ENCODE measurements around the gene PHC3. TPM values are rescaled to one million over a fixed set of nuclear protein-coding genes. Genes with fewer than 3 reads are reported as not detected.

Gene PHC3
- total RNA-seq (2014; rRNA removed; shearing (Covaris generic)), result 17.5 and 21.9 TPM in 2 replicates
- polyA plus RNA-seq (2016; fragmentation: Nextera tagmentation; extraction: Ambion mirVana), result 68.7 and 72.2 TPM in 2 replicates

GRCh38 chr3:170180908-170181885 lies at the start of gene PHC3:
TSS of gene PHC3 (minus strand) at chr3:170181733. CDS start at chr3:170181715, 18 bp downstream.
- in situ Hi-C loops (cut with MboI), result loop anchor here (25.0 kb wide), 1 partner anchor 656 kb away; no protein-coding TSS in a partner anchor
- H2AFZ ChIP-seq, result peak within 1 kb of the TSS; percentile 85

GRCh38 chr3:170228093-170228766 lies 46.7 kb upstream of the PHC3 start:
- H3K27ac ChIP-seq, result peak overlapping the region; percentile 6; the same call in 1 of the 2 replicates
- DNase-seq, result peak; percentile 44
- H3K36me3 ChIP-seq (ENCODE audit: low read depth), result no peaks in the 10 kb centered on the region
- in situ Hi-C loops (cut with MboI), result no loop called here
- no peak overlapping the region for H2AFZ ChIP-seq
- H4K20me1 ChIP-seq (ENCODE audit: insufficient read depth), result no peaks in the 10 kb centered on the region
- WGBS, 2 experiments (ENCODE audit: low coverage in 1 of 2, low lambda C conversion rate in 2 of 2, missing lambda C conversion rate in 2 of 2), result 47 to 50% methylated on average over 2 of the region's 2 CpGs
- H3K79me2 ChIP-seq (ENCODE audit: insufficient read depth), result peaks cover 98% of the 10 kb centered on the region
- H3K9ac ChIP-seq, result no peak overlapping the region
- H3K27me3 ChIP-seq (replicated peaks; ENCODE audit: insufficient read depth), result no peaks in the 10 kb centered on the region
- peaks cover 34% of the 10 kb centered on the region for H3F3A ChIP-seq (ENCODE audit: insufficient read depth)
- no peaks in the 10 kb centered on the region for H3K9me2 ChIP-seq (ENCODE audit: insufficient read depth)
- peak overlapping the region; percentile 33 for H3K4me2 ChIP-seq (ENCODE audit: unreplicated experiment)
- H3K4me3 ChIP-seq, result no peak overlapping the region
- TF ChIP-seq EZH2 (IDR thresholded peaks at IDR 0.05; ENCODE audit: insufficient read depth, poor library complexity, severe bottlenecking), result no peak
- no peaks in the 10 kb centered on the region for H3K9me3 ChIP-seq (ENCODE audit: low read depth)
- peaks cover 54% of the 10 kb centered on the region for H3K4me1 ChIP-seq (ENCODE audit: insufficient read depth)

More at GRCh38 chr3:170180908-170181885, at the start of gene PHC3:
- peak within 1 kb of the TSS; percentile 98 for H3K9ac ChIP-seq
- peak; percentile 96 for DNase-seq
- H3K4me1 ChIP-seq (ENCODE audit: insufficient read depth), result peaks cover 15% of the 10 kb centered on the region
- peak within 1 kb of the TSS; percentile 92 for H3K4me2 ChIP-seq (ENCODE audit: unreplicated experiment)
- 0 out of 2 replicates have a peak, but pooled peaks cover 4% of the 10 kb centered on the region for H3F3A ChIP-seq (ENCODE audit: insufficient read depth)
- H3K36me3 ChIP-seq (ENCODE audit: low read depth), result peaks cover 23% of the 10 kb centered on the region
- no peaks in the 10 kb centered on the region for H4K20me1 ChIP-seq (ENCODE audit: insufficient read depth)
- peaks cover 52% of the 10 kb centered on the region for H3K79me2 ChIP-seq (ENCODE audit: insufficient read depth)
- peak within 1 kb of the TSS; percentile 93 for H3K4me3 ChIP-seq
- no peaks in the 10 kb centered on the region for H3K27me3 ChIP-seq (replicated peaks; ENCODE audit: insufficient read depth)
- TF ChIP-seq EZH2phosphoT487 (IDR thresholded peaks at IDR 0.05; ENCODE audit: insufficient read depth, low read depth) (no peak), EZH2 (IDR thresholded peaks at IDR 0.05; ENCODE audit: insufficient read depth, poor library complexity, severe bottlenecking) (no peak)
- H3K27ac ChIP-seq, result peak within 1 kb of the TSS; percentile 90
- H3K9me3 ChIP-seq (ENCODE audit: low read depth), result no peaks in the 10 kb centered on the region
- no peaks in the 10 kb centered on the region for H3K9me2 ChIP-seq (ENCODE audit: insufficient read depth)
- 1 to 2% methylated on average over 57 to 71 of the region's 71 CpGs for WGBS, 2 experiments (ENCODE audit: low coverage in 1 of 2, low lambda C conversion rate in 2 of 2, missing lambda C conversion rate in 2 of 2)

GRCh38 chr3:170226426-170226960 lies 45.0 kb upstream of the PHC3 start:
- H3K4me3 ChIP-seq, result no peak overlapping the region
- H3K79me2 ChIP-seq (ENCODE audit: insufficient read depth), result peaks cover 92% of the 10 kb centered on the region
- H3K27ac ChIP-seq, result no peak overlapping the region
- H4K20me1 ChIP-seq (ENCODE audit: insufficient read depth), result no peaks in the 10 kb centered on the region
- TF ChIP-seq EZH2phosphoT487 (IDR thresholded peaks at IDR 0.05; ENCODE audit: insufficient read depth, low read depth), result no peak
- TF ChIP-seq EZH2 (IDR thresholded peaks at IDR 0.05; ENCODE audit: insufficient read depth, poor library complexity, severe bottlenecking), result no peak
- WGBS, 2 experiments (ENCODE audit: low coverage in 1 of 2, low lambda C conversion rate in 2 of 2, missing lambda C conversion rate in 2 of 2), result 97 to 98% methylated on average over 1 of the region's 1 CpG
- H3K36me3 ChIP-seq (ENCODE audit: low read depth), result no peaks in the 10 kb centered on the region
- H3K4me2 ChIP-seq (ENCODE audit: unreplicated experiment), result peak overlapping the region; percentile 26
- in situ Hi-C loops (cut with MboI), result no loop called here
- H3K9me3 ChIP-seq (ENCODE audit: low read depth), result no peaks in the 10 kb centered on the region
- H3K9me2 ChIP-seq (ENCODE audit: insufficient read depth), result no peaks in the 10 kb centered on the region
- no peaks in the 10 kb centered on the region for H3K27me3 ChIP-seq (replicated peaks; ENCODE audit: insufficient read depth)
- H2AFZ ChIP-seq, result no peak overlapping the region
- H3K4me1 ChIP-seq (ENCODE audit: insufficient read depth), result peaks cover 50% of the 10 kb centered on the region
- H3K9ac ChIP-seq, result no peak overlapping the region
- peak; percentile 8 for DNase-seq
- H3F3A ChIP-seq (ENCODE audit: insufficient read depth), result peaks cover 37% of the 10 kb centered on the region

- H3K36me3 ChIP-seq (ENCODE audit: low read depth), result no peaks in the 10 kb centered on the region
Measured at GRCh38 chr3:170225166-170225565, 43.6 kb upstream of the PHC3 start.

More at GRCh38 chr3:170225166-170225565, 43.6 kb upstream of the PHC3 start:
- H3K4me1 ChIP-seq (ENCODE audit: insufficient read depth), result peaks cover 50% of the 10 kb centered on the region
- in situ Hi-C loops (cut with MboI), result no loop called here
- H2AFZ ChIP-seq, result no peak overlapping the region
- no peaks in the 10 kb centered on the region for H3K9me3 ChIP-seq (ENCODE audit: low read depth)
- no peaks in the 10 kb centered on the region for H3K9me2 ChIP-seq (ENCODE audit: insufficient read depth)
- no peak overlapping the region for H3K27ac ChIP-seq
- H3K4me3 ChIP-seq, result no peak overlapping the region
- TF ChIP-seq EZH2 (IDR thresholded peaks at IDR 0.05; ENCODE audit: insufficient read depth, poor library complexity, severe bottlenecking) (no peak), EZH2phosphoT487 (IDR thresholded peaks at IDR 0.05; ENCODE audit: insufficient read depth, low read depth) (no peak)
- no peak for DNase-seq
- WGBS, 2 experiments (ENCODE audit: low coverage in 1 of 2, low lambda C conversion rate in 2 of 2, missing lambda C conversion rate in 2 of 2), result 88 to 97% methylated on average over 1 of the region's 1 CpG
- peaks cover 79% of the 10 kb centered on the region for H3K79me2 ChIP-seq (ENCODE audit: insufficient read depth)
- no peaks in the 10 kb centered on the region for H4K20me1 ChIP-seq (ENCODE audit: insufficient read depth)
- no peaks in the 10 kb centered on the region for H3K27me3 ChIP-seq (replicated peaks; ENCODE audit: insufficient read depth)
- H3K9ac ChIP-seq, result no peak overlapping the region
- H3F3A ChIP-seq (ENCODE audit: insufficient read depth), result peaks cover 37% of the 10 kb centered on the region
- H3K4me2 ChIP-seq (ENCODE audit: unreplicated experiment), result no peak overlapping the region

Measured in GM23248 (cell line).